ENCODE measurements around the gene KLHDC10. TPM values are rescaled to one million over a fixed set of nuclear protein-coding genes. Genes with fewer than 3 reads are reported as not detected.
A peak's percentile ranks its signal among the peaks of the same experiment; 100 is the strongest.

KLHDC10 gene
- total and polyA plus RNA-seq, 2 experiments from 2014 or later: 5.5 to 14.7 TPM

DNA sequence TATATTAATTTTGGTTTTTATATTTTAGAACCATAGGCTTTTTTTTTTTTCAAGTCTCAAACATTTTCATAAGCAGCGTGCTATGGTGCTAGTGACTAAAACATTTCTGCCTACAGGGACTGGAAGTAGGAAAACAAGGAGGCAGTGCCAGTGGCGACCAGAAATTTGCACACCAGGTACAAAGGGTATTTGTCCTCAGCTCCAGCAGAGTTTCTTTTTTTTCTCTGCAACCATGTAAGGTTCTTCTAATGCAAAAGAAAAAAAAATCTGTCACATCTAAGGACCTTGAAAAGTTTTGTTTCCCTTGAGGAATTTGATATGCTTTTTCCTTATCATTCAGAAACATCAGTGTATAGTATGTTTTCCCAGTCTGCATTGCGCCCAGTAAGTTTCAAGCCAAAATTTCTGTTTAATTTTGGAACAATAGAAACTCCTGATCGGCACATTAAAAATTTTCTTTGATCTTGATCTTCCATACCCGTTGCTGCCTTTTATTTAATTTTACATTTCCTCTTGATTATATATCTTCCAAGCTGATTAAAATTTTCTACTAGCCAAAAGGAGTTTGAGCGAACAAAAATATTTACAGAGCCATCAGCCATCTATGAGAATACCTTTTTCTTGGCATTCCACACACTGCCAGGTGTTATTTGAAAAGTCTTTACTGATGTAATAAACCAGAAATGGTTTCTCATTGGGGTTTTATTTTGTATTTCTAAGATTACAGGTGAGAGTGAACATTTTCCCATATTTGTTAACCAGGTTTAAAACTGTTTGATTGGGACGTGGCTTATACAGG is 956 bp upstream of the KLHDC10 start:
- Mint-ChIP-seq H3K4me1 (peaks cover 19% of the 10 kb centered on the region), H3K4me3 (peak overlapping the region; percentile 96), H3K36me3 (ENCODE audit: low read depth) (no peaks in the 10 kb centered on the region), H3K27ac (peak overlapping the region; percentile 92), H3K9me3 (no peaks in the 10 kb centered on the region), H3K27me3 (ENCODE audit: insufficient read depth, low read depth, poor library complexity) (no peaks in the 10 kb centered on the region)
- H3K27ac ChIP-seq (ENCODE audit: low read depth): peak overlapping the region; percentile 57
- TF ChIP-seq ZNF114 (CRISPR knock-in tag; IDR thresholded peaks at IDR 0.05) (no peak), EZH2phosphoT487 (IDR thresholded peaks at IDR 0.05; ENCODE audit: unreplicated experiment) (no peak), CREB1 (CRISPR knock-in tag; IDR thresholded peaks at IDR 0.05; ENCODE audit: low read depth) (no peak), ZNF331 (CRISPR knock-in tag; IDR thresholded peaks at IDR 0.05; ENCODE audit: low read depth) (no peak), POLR2AphosphoS5 (IDR thresholded peaks at IDR 0.05; ENCODE audit: low read depth) (no peak), EZH2 (IDR thresholded peaks at IDR 0.05; ENCODE audit: low read depth, unreplicated experiment) (no peak), JUNB (IDR thresholded peaks at IDR 0.05; ENCODE audit: unreplicated experiment) (no peak), STAT1 (IDR thresholded peaks at IDR 0.05; ENCODE audit: unreplicated experiment) (no peak), NANOG (IDR thresholded peaks at IDR 0.05; ENCODE audit: borderline replicate concordance) (no peak)
- TF ChIP-seq, protein P1, sequence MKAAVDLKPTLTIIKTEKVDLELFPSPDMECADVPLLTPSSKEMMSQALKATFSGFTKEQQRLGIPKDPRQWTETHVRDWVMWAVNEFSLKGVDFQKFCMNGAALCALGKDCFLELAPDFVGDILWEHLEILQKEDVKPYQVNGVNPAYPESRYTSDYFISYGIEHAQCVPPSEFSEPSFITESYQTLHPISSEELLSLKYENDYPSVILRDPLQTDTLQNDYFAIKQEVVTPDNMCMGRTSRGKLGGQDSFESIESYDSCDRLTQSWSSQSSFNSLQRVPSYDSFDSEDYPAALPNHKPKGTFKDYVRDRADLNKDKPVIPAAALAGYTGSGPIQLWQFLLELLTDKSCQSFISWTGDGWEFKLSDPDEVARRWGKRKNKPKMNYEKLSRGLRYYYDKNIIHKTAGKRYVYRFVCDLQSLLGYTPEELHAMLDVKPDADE (IDR thresholded peaks at IDR 0.05): no peak
- TF ChIP-seq, protein P2, sequence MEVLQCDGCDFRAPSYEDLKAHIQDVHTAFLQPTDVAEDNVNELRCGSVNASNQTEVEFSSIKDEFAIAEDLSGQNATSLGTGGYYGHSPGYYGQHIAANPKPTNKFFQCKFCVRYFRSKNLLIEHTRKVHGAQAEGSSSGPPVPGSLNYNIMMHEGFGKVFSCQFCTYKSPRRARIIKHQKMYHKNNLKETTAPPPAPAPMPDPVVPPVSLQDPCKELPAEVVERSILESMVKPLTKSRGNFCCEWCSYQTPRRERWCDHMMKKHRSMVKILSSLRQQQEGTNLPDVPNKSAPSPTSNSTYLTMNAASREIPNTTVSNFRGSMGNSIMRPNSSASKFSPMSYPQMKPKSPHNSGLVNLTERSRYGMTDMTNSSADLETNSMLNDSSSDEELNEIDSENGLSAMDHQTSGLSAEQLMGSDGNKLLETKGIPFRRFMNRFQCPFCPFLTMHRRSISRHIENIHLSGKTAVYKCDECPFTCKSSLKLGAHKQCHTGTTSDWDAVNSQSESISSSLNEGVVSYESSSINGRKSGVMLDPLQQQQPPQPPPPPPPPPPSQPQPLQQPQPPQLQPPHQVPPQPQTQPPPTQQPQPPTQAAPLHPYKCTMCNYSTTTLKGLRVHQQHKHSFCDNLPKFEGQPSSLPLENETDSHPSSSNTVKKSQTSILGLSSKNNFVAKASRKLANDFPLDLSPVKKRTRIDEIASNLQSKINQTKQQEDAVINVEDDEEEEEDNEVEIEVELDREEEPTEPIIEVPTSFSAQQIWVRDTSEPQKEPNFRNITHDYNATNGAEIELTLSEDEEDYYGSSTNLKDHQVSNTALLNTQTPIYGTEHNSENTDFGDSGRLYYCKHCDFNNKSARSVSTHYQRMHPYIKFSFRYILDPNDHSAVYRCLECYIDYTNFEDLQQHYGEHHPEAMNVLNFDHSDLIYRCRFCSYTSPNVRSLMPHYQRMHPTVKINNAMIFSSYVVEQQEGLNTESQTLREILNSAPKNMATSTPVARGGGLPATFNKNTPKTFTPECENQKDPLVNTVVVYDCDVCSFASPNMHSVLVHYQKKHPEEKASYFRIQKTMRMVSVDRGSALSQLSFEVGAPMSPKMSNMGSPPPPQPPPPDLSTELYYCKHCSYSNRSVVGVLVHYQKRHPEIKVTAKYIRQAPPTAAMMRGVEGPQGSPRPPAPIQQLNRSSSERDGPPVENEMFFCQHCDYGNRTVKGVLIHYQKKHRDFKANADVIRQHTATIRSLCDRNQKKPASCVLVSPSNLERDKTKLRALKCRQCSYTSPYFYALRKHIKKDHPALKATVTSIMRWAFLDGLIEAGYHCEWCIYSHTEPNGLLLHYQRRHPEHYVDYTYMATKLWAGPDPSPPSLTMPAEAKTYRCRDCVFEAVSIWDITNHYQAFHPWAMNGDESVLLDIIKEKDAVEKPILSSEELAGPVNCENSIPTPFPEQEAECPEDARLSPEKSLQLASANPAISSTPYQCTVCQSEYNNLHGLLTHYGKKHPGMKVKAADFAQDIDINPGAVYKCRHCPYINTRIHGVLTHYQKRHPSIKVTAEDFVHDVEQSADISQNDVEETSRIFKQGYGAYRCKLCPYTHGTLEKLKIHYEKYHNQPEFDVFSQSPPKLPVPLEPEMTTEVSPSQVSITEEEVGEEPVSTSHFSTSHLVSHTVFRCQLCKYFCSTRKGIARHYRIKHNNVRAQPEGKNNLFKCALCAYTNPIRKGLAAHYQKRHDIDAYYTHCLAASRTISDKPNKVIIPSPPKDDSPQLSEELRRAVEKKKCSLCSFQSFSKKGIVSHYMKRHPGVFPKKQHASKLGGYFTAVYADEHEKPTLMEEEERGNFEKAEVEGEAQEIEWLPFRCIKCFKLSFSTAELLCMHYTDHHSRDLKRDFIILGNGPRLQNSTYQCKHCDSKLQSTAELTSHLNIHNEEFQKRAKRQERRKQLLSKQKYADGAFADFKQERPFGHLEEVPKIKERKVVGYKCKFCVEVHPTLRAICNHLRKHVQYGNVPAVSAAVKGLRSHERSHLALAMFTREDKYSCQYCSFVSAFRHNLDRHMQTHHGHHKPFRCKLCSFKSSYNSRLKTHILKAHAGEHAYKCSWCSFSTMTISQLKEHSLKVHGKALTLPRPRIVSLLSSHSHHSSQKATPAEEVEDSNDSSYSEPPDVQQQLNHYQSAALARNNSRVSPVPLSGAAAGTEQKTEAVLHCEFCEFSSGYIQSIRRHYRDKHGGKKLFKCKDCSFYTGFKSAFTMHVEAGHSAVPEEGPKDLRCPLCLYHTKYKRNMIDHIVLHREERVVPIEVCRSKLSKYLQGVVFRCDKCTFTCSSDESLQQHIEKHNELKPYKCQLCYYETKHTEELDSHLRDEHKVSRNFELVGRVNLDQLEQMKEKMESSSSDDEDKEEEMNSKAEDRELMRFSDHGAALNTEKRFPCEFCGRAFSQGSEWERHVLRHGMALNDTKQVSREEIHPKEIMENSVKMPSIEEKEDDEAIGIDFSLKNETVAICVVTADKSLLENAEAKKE (CRISPR knock-in tag; IDR thresholded peaks at IDR 0.05): no peak
- TF ChIP-seq, protein P3, sequence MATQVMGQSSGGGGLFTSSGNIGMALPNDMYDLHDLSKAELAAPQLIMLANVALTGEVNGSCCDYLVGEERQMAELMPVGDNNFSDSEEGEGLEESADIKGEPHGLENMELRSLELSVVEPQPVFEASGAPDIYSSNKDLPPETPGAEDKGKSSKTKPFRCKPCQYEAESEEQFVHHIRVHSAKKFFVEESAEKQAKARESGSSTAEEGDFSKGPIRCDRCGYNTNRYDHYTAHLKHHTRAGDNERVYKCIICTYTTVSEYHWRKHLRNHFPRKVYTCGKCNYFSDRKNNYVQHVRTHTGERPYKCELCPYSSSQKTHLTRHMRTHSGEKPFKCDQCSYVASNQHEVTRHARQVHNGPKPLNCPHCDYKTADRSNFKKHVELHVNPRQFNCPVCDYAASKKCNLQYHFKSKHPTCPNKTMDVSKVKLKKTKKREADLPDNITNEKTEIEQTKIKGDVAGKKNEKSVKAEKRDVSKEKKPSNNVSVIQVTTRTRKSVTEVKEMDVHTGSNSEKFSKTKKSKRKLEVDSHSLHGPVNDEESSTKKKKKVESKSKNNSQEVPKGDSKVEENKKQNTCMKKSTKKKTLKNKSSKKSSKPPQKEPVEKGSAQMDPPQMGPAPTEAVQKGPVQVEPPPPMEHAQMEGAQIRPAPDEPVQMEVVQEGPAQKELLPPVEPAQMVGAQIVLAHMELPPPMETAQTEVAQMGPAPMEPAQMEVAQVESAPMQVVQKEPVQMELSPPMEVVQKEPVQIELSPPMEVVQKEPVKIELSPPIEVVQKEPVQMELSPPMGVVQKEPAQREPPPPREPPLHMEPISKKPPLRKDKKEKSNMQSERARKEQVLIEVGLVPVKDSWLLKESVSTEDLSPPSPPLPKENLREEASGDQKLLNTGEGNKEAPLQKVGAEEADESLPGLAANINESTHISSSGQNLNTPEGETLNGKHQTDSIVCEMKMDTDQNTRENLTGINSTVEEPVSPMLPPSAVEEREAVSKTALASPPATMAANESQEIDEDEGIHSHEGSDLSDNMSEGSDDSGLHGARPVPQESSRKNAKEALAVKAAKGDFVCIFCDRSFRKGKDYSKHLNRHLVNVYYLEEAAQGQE (IDR thresholded peaks at IDR 0.05; ENCODE audit: unreplicated experiment): no peak
- TF ChIP-seq, protein P4, sequence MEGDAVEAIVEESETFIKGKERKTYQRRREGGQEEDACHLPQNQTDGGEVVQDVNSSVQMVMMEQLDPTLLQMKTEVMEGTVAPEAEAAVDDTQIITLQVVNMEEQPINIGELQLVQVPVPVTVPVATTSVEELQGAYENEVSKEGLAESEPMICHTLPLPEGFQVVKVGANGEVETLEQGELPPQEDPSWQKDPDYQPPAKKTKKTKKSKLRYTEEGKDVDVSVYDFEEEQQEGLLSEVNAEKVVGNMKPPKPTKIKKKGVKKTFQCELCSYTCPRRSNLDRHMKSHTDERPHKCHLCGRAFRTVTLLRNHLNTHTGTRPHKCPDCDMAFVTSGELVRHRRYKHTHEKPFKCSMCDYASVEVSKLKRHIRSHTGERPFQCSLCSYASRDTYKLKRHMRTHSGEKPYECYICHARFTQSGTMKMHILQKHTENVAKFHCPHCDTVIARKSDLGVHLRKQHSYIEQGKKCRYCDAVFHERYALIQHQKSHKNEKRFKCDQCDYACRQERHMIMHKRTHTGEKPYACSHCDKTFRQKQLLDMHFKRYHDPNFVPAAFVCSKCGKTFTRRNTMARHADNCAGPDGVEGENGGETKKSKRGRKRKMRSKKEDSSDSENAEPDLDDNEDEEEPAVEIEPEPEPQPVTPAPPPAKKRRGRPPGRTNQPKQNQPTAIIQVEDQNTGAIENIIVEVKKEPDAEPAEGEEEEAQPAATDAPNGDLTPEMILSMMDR (conservative IDR thresholded peaks at IDR 0.05; ENCODE audit: low read depth in 2 of 2): no peak
- peaks cover 13% of the 10 kb centered on the region for H3K4me1 ChIP-seq (ENCODE audit: insufficient read depth)
- H3K36me3 ChIP-seq (ENCODE audit: insufficient read depth): no peaks in the 10 kb centered on the region
- no peaks in the 10 kb centered on the region for H3K9me2 ChIP-seq (ENCODE audit: insufficient read depth)
- H3K27me3 ChIP-seq (ENCODE audit: insufficient read depth): no peaks in the 10 kb centered on the region
- DNase-seq (ENCODE audit: low spot score) (no peak), ATAC-seq (no peak)
- peaks cover 34% of the 10 kb centered on the region for H3K79me2 ChIP-seq (replicated peaks; ENCODE audit: insufficient read depth)
- peak overlapping the region; percentile 72 for H2AFZ ChIP-seq
- peak overlapping the region; percentile 71 for H3K4me2 ChIP-seq
- H3K4me3 ChIP-seq: peak overlapping the region; percentile 91
- no peaks in the 10 kb centered on the region; the same call in 1 of the 2 replicates for H4K20me1 ChIP-seq (replicated peaks; ENCODE audit: insufficient read depth)
- H3F3A ChIP-seq (replicated peaks; ENCODE audit: low read depth): no peaks in the 10 kb centered on the region
